Astrocyte (in vitro differentiated cells and primary cell): Measurements from ENCODE around the gene GOPC. TPM values are rescaled to one million over a fixed set of nuclear protein-coding genes. Genes with fewer than 3 reads are reported as not detected.

Experiments
- DNase-seq: peaks from one replicate; pipeline ENCODE4 v3.0.0-alpha.2; 2010; ENCODE audit warnings: low read depth
- FAIRE-seq: peaks from 2 replicates; lab custom pipeline; 2011; peaks lifted over from hg19 to GRCh38; lab: Jason Lieb, UNC
- H2AFZ ChIP-seq: 2 replicates; pipeline ENCODE4 v1.6.0; 2012; ENCODE audit warnings: low read depth, low read length, inconsistent platforms
- H3K27ac ChIP-seq: 2 replicates; pipeline ENCODE4 v1.5.1; 2011; ENCODE audit warnings: low read depth, low read length, inconsistent platforms
- H3K27me3 ChIP-seq: 2 replicates; pipeline ENCODE4 v1.6.0; 2011; ENCODE audit warnings: low read length, inconsistent platforms; ENCODE audit not compliant: insufficient read depth
- H3K36me3 ChIP-seq: 2 replicates; pipeline ENCODE4 v1.5.1; 2011; ENCODE audit warnings: low read length, inconsistent platforms; ENCODE audit not compliant: insufficient read depth
- H3K4me1 ChIP-seq: 2 replicates; pipeline ENCODE4 v1.5.1; 2011; ENCODE audit warnings: low read length, inconsistent platforms; ENCODE audit not compliant: insufficient read depth
- H3K4me2 ChIP-seq: 2 replicates; pipeline ENCODE4 v1.6.0; 2012; ENCODE audit warnings: low read length, inconsistent platforms
- H3K4me3 ChIP-seq: 2 replicates; pipeline ENCODE4 v1.5.1; 2011; ENCODE audit warnings: low read depth, mild to moderate bottlenecking, low read length, inconsistent platforms; ENCODE audit not compliant: insufficient read depth
- H3K79me2 ChIP-seq: 2 replicates; pipeline ENCODE4 v1.6.0; 2012; ENCODE audit warnings: mild to moderate bottlenecking, low read length, inconsistent platforms; ENCODE audit not compliant: insufficient read depth
- H3K9ac ChIP-seq: 2 replicates; pipeline ENCODE4 v1.6.0; 2012; ENCODE audit warnings: mild to moderate bottlenecking, low read length, inconsistent platforms
- H3K9me3 ChIP-seq: 2 replicates; pipeline ENCODE4 v1.5.1; 2012; ENCODE audit warnings: low read depth, mild to moderate bottlenecking, low read length, inconsistent platforms; ENCODE audit not compliant: insufficient read depth
- H4K20me1 ChIP-seq: 2 replicates; pipeline ENCODE4 v1.6.0; 2012; ENCODE audit warnings: low read length, inconsistent platforms; ENCODE audit not compliant: insufficient read depth
- H3K27ac Mint-ChIP-seq: one replicate; pipeline ENCODE4 v1.8.0; 2021; ENCODE audit warnings: mild to moderate bottlenecking, mixed read lengths; ENCODE audit not compliant: unreplicated experiment
- H3K27me3 Mint-ChIP-seq: one replicate; pipeline ENCODE4 v1.8.0; 2021; ENCODE audit warnings: low read depth, mixed read lengths; ENCODE audit not compliant: unreplicated experiment
- H3K36me3 Mint-ChIP-seq: one replicate; pipeline ENCODE4 v1.8.0; 2021; ENCODE audit warnings: low read depth, mixed read lengths; ENCODE audit not compliant: unreplicated experiment
- H3K4me1 Mint-ChIP-seq: one replicate; pipeline ENCODE4 v1.8.0; 2021; ENCODE audit warnings: low read depth, mixed read lengths; ENCODE audit not compliant: unreplicated experiment
- H3K4me3 Mint-ChIP-seq: one replicate; pipeline ENCODE4 v1.8.0; 2021; ENCODE audit warnings: mild to moderate bottlenecking, moderate library complexity, mixed read lengths; ENCODE audit not compliant: unreplicated experiment
- H3K9me3 Mint-ChIP-seq: one replicate; pipeline ENCODE4 v1.8.0; 2021; ENCODE audit warnings: mild to moderate bottlenecking, mixed read lengths; ENCODE audit not compliant: unreplicated experiment
- CTCF ChIP-seq: IDR thresholded peaks from 2 replicates; pipeline ENCODE4 v1.5.1; 2011; ENCODE audit warnings: low read depth, mild to moderate bottlenecking, inconsistent platforms, low read length, moderate library complexity; ENCODE audit not compliant: insufficient read depth
- EZH2 ChIP-seq: IDR thresholded peaks from 2 replicates; pipeline ENCODE4 v1.6.1; 2012; ENCODE audit warnings: mild to moderate bottlenecking, low read length, inconsistent platforms; ENCODE audit not compliant: insufficient read depth
- total RNA-seq: library from RNA; stranded (reverse); gene quantifications from 2 replicates; pipeline ENCODE4 v1.2.1, GENCODE V29; 2021

The GOPC gene
- total RNA-seq, 1 donor from 2014 or later, result 45.0 TPM

DNA sequence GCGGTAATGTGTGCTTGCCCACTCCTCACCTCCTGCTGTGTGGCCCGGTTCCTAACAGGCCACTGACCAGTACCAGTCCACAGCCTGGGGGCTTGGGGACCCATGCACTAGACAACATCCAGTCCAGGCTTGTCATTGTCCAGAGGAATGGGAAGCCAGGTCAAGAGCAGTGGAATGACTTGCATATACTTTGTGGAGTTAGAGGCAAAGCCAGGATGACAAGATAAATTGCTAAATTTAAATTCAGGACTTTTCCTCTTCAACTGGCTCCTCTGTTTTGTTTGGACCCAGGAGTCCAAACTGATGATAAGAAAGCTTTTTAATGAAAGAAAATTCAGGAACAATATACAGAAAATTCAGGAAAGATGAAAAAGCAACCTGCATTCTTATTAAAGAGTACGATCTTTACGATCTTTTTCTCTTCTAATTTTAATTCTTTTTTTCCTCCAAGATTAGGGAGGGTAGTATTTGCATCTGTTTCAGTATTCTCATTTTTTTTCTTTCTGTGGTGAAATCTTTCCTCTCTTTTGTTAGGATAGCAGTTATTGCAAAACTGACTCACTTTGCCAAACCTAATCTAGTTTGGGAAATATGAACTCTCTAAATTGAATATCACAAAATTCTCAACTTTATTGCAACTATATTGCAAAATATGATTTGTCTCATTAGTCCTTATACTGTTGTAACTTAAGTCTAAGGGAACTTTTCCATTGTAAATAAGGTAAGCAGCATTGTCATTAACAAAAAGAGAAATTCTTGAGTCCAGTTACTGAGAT is 71.7 kb downstream of the GOPC start:
- Histone ChIP-seq H3K27ac (peak overlapping the region; percentile 15), H2AFZ (no peak overlapping the region), H3K9me3 (no peaks in the 10 kb centered on the region), H3K4me2 (peak overlapping the region; percentile 10), H4K20me1 (no peaks in the 10 kb centered on the region), H3K4me1 (peaks cover 6% of the 10 kb centered on the region), H3K4me3 (no peak overlapping the region), H3K9ac (no peak overlapping the region), H3K27me3 (no peaks in the 10 kb centered on the region), H3K36me3 (peaks cover 39% of the 10 kb centered on the region), H3K79me2 (peaks cover 24% of the 10 kb centered on the region)
- FAIRE-seq, result no peak
- Mint-ChIP-seq H3K36me3 (peaks cover 13% of the 10 kb centered on the region), H3K4me3 (no peak overlapping the region), H3K27me3 (no peaks in the 10 kb centered on the region), H3K9me3 (no peaks in the 10 kb centered on the region), H3K27ac (no peak overlapping the region), H3K4me1 (peaks cover 21% of the 10 kb centered on the region)
- TF ChIP-seq CTCF (no peak), EZH2 (no peak)
- DNase-seq, result no peak

- Histone ChIP-seq H3K27ac (no peak overlapping the region), H3K4me2 (no peak overlapping the region), H3K79me2 (peaks cover 27% of the 10 kb centered on the region), H3K27me3 (no peaks in the 10 kb centered on the region), H4K20me1 (no peaks in the 10 kb centered on the region), H3K36me3 (peaks cover 33% of the 10 kb centered on the region), H3K9me3 (no peaks in the 10 kb centered on the region), H3K4me3 (no peak overlapping the region), H3K9ac (no peak overlapping the region), H2AFZ (no peak overlapping the region), H3K4me1 (peaks cover 13% of the 10 kb centered on the region)
- Mint-ChIP-seq H3K9me3 (no peaks in the 10 kb centered on the region), H3K27ac (no peak overlapping the region), H3K27me3 (no peaks in the 10 kb centered on the region), H3K4me3 (no peak overlapping the region), H3K36me3 (peaks cover 6% of the 10 kb centered on the region), H3K4me1 (peaks cover 22% of the 10 kb centered on the region)
- DNase-seq (no peak), FAIRE-seq (no peak)
- TF ChIP-seq EZH2 (no peak), CTCF (no peak)
Observed at GRCh38 chr6:117525607-117526006, 76.7 kb downstream of the GOPC start.
